ENCODE data around the gene BMP10. TPM values are rescaled to one million over a fixed set of nuclear protein-coding genes. Genes with fewer than 3 reads are reported as not detected.

BMP10 gene
- total and polyA plus RNA-seq, 10 donors: not detected

DNA sequence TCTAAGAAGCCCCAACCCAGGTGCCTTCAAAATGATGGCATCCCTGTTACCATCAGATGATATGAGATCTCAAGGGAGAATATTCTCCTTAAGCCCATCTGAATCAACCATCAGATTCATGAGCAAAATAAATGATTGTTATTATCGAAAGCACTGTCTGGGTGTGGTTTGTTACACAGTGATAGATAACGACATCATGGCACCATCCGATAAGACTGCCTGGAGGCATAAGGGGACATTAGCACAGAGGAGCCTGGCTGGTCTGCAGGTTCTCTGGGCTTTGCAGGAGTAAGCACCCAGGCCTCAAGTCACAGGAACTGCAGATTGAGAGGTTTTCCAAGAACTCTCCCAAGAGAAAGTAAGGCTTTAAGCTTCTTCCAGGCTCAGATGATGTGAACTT is 15.6 kb downstream of the BMP10 start:
- no peak overlapping the region for H3K27ac ChIP-seq
- no peaks in the 10 kb centered on the region for H3K27me3 ChIP-seq (replicated peaks in 1 of 7)
- H3K4me1 ChIP-seq: peaks cover 0 to 38% (median 10%) of the 10 kb centered on the region in 6 donors
- no peaks in the 10 kb centered on the region for H3K36me3 ChIP-seq
- H3K9me3 ChIP-seq: no peaks in the 10 kb centered on the region
- TF ChIP-seq, protein P1, sequence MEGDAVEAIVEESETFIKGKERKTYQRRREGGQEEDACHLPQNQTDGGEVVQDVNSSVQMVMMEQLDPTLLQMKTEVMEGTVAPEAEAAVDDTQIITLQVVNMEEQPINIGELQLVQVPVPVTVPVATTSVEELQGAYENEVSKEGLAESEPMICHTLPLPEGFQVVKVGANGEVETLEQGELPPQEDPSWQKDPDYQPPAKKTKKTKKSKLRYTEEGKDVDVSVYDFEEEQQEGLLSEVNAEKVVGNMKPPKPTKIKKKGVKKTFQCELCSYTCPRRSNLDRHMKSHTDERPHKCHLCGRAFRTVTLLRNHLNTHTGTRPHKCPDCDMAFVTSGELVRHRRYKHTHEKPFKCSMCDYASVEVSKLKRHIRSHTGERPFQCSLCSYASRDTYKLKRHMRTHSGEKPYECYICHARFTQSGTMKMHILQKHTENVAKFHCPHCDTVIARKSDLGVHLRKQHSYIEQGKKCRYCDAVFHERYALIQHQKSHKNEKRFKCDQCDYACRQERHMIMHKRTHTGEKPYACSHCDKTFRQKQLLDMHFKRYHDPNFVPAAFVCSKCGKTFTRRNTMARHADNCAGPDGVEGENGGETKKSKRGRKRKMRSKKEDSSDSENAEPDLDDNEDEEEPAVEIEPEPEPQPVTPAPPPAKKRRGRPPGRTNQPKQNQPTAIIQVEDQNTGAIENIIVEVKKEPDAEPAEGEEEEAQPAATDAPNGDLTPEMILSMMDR (IDR thresholded peaks at IDR 0.05 in 8 of 11, conservative IDR thresholded peaks at IDR 0.05 in 3 of 11): no peak
- TF ChIP-seq POLR2A (IDR thresholded peaks at IDR 0.05): no peak
- no peak for TF ChIP-seq POLR2AphosphoS5 (IDR thresholded peaks at IDR 0.05)
- no peak overlapping the region for H3K4me3 ChIP-seq
- 93 to 98% (median 95%) methylated on average over 3 of the region's 3 CpGs for WGBS, 5 donors
- intact Hi-C loops (cut with DNase I; ENCODE audit: low total_unique reads): no loop called here
- DNase-seq: no peak

DNA sequence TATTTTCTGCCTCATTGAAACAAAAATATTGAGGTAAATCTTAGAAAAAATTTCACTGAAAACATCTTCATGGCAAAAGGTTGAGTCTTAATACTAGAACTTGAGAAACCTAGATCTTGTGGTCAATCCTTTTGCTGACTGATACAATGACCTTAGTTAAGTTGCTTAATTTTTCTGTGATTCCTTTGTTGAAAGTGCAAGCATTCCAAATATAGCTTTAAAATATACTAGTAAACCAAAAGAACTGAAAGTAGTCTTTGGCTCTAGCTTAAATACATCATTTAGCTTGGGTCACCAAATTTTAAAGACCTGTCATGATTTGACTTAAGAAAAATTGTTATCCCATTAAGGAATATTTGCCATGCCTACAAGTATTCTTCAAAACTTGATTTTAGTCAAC is 16.7 kb downstream of the BMP10 start:
- no peak for TF ChIP-seq POLR2A (IDR thresholded peaks at IDR 0.05)
- TF ChIP-seq POLR2AphosphoS5 (IDR thresholded peaks at IDR 0.05): no peak
- TF ChIP-seq, protein P1 (IDR thresholded peaks at IDR 0.05 in 8 of 11, conservative IDR thresholded peaks at IDR 0.05 in 3 of 11): no peak
- Histone ChIP-seq H3K27me3 (replicated peaks in 1 of 7) (no peaks in the 10 kb centered on the region), H3K9me3 (no peaks in the 10 kb centered on the region), H3K4me1 (peaks cover 0 to 28% (median 10%) of the 10 kb centered on the region in 6 donors), H3K27ac (no peak overlapping the region), H3K36me3 (no peaks in the 10 kb centered on the region), H3K4me3 (no peak overlapping the region)
- no peak for DNase-seq
- intact Hi-C loops (cut with DNase I; ENCODE audit: low total_unique reads): no loop called here

DNA sequence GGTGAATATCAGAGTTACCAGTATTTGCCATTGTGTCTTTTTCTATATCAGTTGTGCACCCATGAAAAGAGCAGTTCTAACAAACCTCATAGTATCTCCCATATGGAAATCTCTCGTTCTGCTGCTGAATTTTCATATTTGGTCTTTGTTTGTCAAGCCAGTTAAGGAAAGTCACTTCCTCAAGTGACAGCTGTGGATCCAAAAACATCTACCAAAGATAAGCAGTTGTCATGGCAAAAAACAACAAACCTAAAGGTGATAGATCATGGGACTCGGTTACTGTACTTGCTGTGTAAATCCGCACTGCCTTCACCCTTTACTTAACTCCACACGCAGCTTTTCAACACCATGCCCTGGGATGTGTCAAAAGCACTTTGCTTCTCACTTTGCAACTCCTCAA is 17.3 kb downstream of the BMP10 start:
- TF ChIP-seq POLR2AphosphoS5 (IDR thresholded peaks at IDR 0.05): no peak
- TF ChIP-seq, protein P1 (IDR thresholded peaks at IDR 0.05 in 8 of 11, conservative IDR thresholded peaks at IDR 0.05 in 3 of 11): no peak
- no peak for TF ChIP-seq POLR2A (IDR thresholded peaks at IDR 0.05)
- H3K4me3 ChIP-seq: no peak overlapping the region
- intact Hi-C loops (cut with DNase I; ENCODE audit: low total_unique reads): no loop called here
- DNase-seq: no peak
- H3K4me1 ChIP-seq: peaks cover 0 to 23% (median 8%) of the 10 kb centered on the region in 6 donors
- peak overlapping the region in 1 of 8 donors; percentile 6 for H3K27ac ChIP-seq
- 78 to 89% (median 87%) methylated on average over 4 of the region's 4 CpGs for WGBS, 5 donors
- H3K27me3 ChIP-seq (replicated peaks in 1 of 7): no peaks in the 10 kb centered on the region
- no peaks in the 10 kb centered on the region for H3K36me3 ChIP-seq
- H3K9me3 ChIP-seq: no peaks in the 10 kb centered on the region

DNA sequence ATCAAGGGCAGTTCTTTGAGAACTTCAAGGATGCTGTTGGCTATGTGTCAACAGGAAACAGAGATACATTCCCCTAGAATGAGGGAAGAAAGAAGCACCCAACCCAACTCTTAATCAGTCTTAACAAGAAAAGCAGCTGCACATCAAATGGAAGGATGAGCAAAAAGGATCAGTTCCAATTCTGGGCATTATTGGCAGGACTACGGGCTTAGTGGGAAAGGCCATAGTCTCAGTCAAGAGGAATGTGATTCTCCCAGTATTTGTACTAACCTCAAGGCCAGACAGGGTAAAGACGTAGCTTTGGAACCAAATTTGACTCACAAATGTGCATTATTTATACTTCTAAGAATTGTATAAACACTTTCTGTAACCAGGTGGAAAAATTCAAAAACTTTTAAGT is 18.2 kb downstream of the BMP10 start:
- Histone ChIP-seq H3K36me3 (no peaks in the 10 kb centered on the region), H3K4me3 (no peak overlapping the region), H3K9me3 (no peaks in the 10 kb centered on the region), H3K4me1 (peaks cover 0 to 14% (median 4%) of the 10 kb centered on the region in 6 donors), H3K27me3 (replicated peaks in 1 of 7) (no peaks in the 10 kb centered on the region), H3K27ac (no peak overlapping the region)
- no peak for DNase-seq
- intact Hi-C loops (cut with DNase I; ENCODE audit: low total_unique reads): no loop called here
- 85 to 91% (median 89%) methylated on average over 2 of the region's 2 CpGs for WGBS, 5 donors
- TF ChIP-seq, protein P1 (IDR thresholded peaks at IDR 0.05 in 8 of 11, conservative IDR thresholded peaks at IDR 0.05 in 3 of 11): no peak
- no peak for TF ChIP-seq POLR2AphosphoS5 (IDR thresholded peaks at IDR 0.05)
- TF ChIP-seq POLR2A (IDR thresholded peaks at IDR 0.05): no peak

Data from spleen (tissue), 11 donors.